Coronary artery (tissue), 2 donors: Measurements from ENCODE around the gene DCAKD.

Source experiments
- DNase-seq: peaks from one replicate; pipeline ENCODE4 v3.0.0-alpha.2; 2017; ENCODE audit warnings: low spot score
- H3K27ac ChIP-seq, 2 donors: fragments of 200-600 bp; sonication (generic); one replicate each; pipeline ENCODE4 v1.5.1; 2016 to 2019
- H3K4me3 ChIP-seq: fragments of 200-600 bp; sonication (generic); 2 replicates; pipeline ENCODE4 v1.5.1; 2016; ENCODE audit warnings: mild to moderate bottlenecking, moderate library complexity
- TF ChIP-seq, protein P1 (sequence below): fragments of 200-600 bp; sonication (generic); IDR thresholded peaks from one replicate; pipeline ENCODE4 v1.5.1; 2019; ENCODE audit warnings: antibody characterized with exemption

DCAKD gene

GRCh38 chr17:45013021-45013997, 38.1 kb downstream of the DCAKD start:
- TF ChIP-seq, protein P1, sequence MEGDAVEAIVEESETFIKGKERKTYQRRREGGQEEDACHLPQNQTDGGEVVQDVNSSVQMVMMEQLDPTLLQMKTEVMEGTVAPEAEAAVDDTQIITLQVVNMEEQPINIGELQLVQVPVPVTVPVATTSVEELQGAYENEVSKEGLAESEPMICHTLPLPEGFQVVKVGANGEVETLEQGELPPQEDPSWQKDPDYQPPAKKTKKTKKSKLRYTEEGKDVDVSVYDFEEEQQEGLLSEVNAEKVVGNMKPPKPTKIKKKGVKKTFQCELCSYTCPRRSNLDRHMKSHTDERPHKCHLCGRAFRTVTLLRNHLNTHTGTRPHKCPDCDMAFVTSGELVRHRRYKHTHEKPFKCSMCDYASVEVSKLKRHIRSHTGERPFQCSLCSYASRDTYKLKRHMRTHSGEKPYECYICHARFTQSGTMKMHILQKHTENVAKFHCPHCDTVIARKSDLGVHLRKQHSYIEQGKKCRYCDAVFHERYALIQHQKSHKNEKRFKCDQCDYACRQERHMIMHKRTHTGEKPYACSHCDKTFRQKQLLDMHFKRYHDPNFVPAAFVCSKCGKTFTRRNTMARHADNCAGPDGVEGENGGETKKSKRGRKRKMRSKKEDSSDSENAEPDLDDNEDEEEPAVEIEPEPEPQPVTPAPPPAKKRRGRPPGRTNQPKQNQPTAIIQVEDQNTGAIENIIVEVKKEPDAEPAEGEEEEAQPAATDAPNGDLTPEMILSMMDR = no peak
- peak overlapping the region in 1 of 2 donors; percentile 41 for H3K27ac ChIP-seq
- H3K4me3 ChIP-seq = no peak overlapping the region
- DNase-seq = no peak

DNA sequence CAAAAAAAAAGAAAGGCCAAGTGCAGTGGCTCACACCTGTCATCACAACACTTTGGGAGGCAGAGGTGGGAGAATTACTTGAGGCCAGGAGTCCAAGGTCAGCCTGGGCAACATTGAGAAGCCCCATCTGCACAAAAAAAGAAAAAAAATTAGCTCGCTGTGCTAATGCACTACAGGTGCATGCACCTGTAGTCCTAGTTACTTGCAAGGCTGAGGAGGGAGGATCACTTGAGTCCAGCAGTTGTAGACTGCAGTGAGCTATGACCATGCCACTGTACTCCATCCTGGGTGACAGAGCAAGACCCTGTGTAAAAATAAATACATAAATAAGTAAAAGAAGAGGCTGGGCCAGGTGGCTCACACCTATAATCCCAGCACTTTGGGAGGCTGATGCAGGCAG, 39.7 kb downstream of the DCAKD start:
- no peak overlapping the region for H3K27ac ChIP-seq
- no peak overlapping the region for H3K4me3 ChIP-seq
- DNase-seq = no peak
- TF ChIP-seq, protein P1 = no peak

- Histone ChIP-seq H3K27ac (no peak overlapping the region), H3K4me3 (no peak overlapping the region)
- no peak for DNase-seq
- TF ChIP-seq, protein P1 = no peak
Observed at GRCh38 chr17:45009676-45010467, 41.6 kb downstream of the DCAKD start.

- TF ChIP-seq, protein P1 = no peak
- no peak for DNase-seq
- H3K27ac ChIP-seq = no peak overlapping the region
- no peak overlapping the region for H3K4me3 ChIP-seq
Observed at GRCh38 chr17:45008216-45008615, 43.2 kb downstream of the DCAKD start.

- Histone ChIP-seq H3K4me3 (no peak overlapping the region), H3K27ac (no peak overlapping the region)
- TF ChIP-seq, protein P1 = no peak
- no peak for DNase-seq
Observed at GRCh38 chr17:45006927-45007461, 44.4 kb downstream of the DCAKD start.

- no peak overlapping the region for H3K4me3 ChIP-seq
- no peak for DNase-seq
- TF ChIP-seq, protein P1 = no peak
- H3K27ac ChIP-seq = no peak overlapping the region
Observed at GRCh38 chr17:45005700-45006099, 45.7 kb downstream of the DCAKD start.
